ENCODE measurements around the gene SMYD3. TPM values are rescaled to one million over a fixed set of nuclear protein-coding genes. Genes with fewer than 3 reads are reported as not detected.
"Not testable (repeated sequence)": the region's sequence is repeated elsewhere in the genome, so short reads cannot be mapped to it uniquely, and the experiment has no call there.

SMYD3 gene
- total and polyA plus RNA-seq, 2 of the 13 experiments (the other 11 are each of a cell fraction or from before 2014, with no cell fraction given): 27.7 to 35.8 TPM

DNA sequence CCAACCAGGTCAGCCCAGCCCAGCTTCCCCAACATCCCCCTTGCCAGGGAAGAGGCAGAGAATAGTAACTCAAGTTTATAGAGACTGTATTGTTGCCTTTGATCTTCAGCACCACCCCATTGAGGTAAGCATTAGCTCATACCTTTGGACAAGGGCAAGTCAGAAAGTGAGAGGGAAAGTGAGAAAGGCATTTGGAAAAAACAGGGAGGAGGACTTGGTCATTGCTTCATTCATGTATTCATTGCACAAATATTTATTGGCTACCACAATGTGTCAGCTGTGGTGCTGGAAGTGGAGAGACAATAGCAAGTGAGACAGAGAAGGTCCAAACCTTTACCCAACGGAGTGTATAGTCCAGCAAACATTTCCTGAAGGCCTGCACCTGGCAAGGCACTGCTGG, 791.1 kb downstream of the SMYD3 start:
- ChIA-PET CTCF (ENCODE audit: low intra/inter-chr PET ratio, low total read pairs) (no interaction called here), POLR2A (no interaction called here)
- H3K4me1 ChIP-seq (ENCODE audit: insufficient read depth, low read length): no peaks in the 10 kb centered on the region; the same call in 1 of the 2 replicates
- no peaks in the 10 kb centered on the region for H4K20me1 ChIP-seq (ENCODE audit: insufficient read depth, low read length)
- TF ChIP-seq THYN1 (CRISPR knock-in tag; IDR thresholded peaks at IDR 0.05; ENCODE audit: borderline replicate concordance, low read depth) (no peak), CEBPB (IDR thresholded peaks at IDR 0.05; ENCODE audit: borderline replicate concordance, low read depth, low read length) (peak; percentile 42; the same call in 1 of the 2 replicates)
- no peak overlapping the region for H3K27ac ChIP-seq (ENCODE audit: extremely low read length, insufficient read depth, low read length)
- WGBS (ENCODE audit: low lambda C conversion rate): 0% methylated on average over 1 of the region's 1 CpG
- in situ Hi-C loops (cut with HindIII; ENCODE audit: extremely low pct_ligation_motif_present, low pct_unique_long_range_greater_than_20kb) (no loop called here), intact Hi-C loops (cut with micrococcal nuclease; ENCODE audit: unreplicated experiment) (no loop called here)
- no peaks in the 10 kb centered on the region for H3K27me3 ChIP-seq (ENCODE audit: control insufficient read depth in 1 of 2, insufficient read depth in 2 of 2, low read length in 2 of 2)
- no peaks in the 10 kb centered on the region for H3K36me3 ChIP-seq (replicated peaks in 1 of 2; ENCODE audit: control insufficient read depth in 1 of 2, insufficient read depth in 2 of 2, low read length in 2 of 2)
- FAIRE-seq (no peak), DNase-seq (ENCODE audit: low spot score) (peak; percentile 43), ATAC-seq (peak; percentile 35)
- no peaks in the 10 kb centered on the region for H3K9me3 ChIP-seq (ENCODE audit: low read length)
- no TSS peak for BruUV-seq (replicated peaks)
- no peak overlapping the region for H3K4me2 ChIP-seq (ENCODE audit: low read depth, low read length)
- H3K9ac ChIP-seq (ENCODE audit: insufficient read depth, low read depth, low read length): no peak overlapping the region
- H3K4me3 ChIP-seq (replicated peaks in 1 of 3; ENCODE audit: insufficient read depth in 1 of 3, low read depth in 2 of 3, low read length in 3 of 3): no peak overlapping the region
- no peaks in the 10 kb centered on the region for H3K79me2 ChIP-seq (ENCODE audit: insufficient read depth, low read length)
- no peak overlapping the region for H2AFZ ChIP-seq (ENCODE audit: low read length)

DNA sequence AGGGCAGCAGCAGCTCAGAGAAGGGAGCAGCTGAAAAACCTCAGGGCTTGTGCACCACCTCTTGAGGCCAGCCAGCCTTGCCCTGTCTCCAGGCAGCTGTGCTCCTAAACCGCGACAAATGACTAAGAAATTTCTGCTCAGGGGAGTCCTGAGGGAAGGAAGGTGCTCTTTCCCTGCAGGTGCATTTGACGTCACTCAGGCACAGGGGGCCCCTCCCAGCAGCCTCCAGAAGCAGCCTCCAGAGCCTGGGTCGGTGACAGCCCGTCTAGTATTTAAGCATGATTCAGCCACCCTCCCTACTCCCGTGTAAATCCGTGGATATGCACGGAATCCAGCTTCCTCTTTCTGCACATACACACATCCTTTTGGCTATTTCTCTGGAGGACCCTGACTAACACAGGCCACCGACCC, 791.8 kb downstream of the SMYD3 start:
- intact Hi-C loops (cut with micrococcal nuclease; ENCODE audit: unreplicated experiment): no loop called here

DNA sequence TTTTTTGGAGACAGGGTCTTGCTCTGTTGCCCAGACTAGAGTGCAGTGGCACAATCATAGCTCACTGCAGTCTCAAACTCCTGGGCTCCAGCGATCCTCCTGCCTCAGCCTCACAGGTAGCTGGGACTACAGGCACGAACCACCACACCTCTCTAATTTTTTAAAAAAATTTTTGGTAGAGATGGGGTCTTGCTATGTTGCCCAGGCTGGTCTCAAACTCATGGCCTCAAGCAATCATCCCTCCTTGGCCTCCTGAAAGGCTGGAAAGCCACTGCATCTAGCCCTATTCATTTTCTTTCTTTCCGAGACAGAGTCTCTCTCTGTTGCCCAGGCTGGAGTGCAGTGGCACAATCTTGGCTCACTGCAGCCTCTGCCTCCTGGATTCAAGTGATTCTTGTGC, 793.1 kb downstream of the SMYD3 start:
- H3K4me3 ChIP-seq (replicated peaks in 1 of 3; ENCODE audit: insufficient read depth in 1 of 3, low read depth in 2 of 3, low read length in 3 of 3); BruUV-seq (replicated peaks); CTCF ChIA-PET (ENCODE audit: low intra/inter-chr PET ratio, low total read pairs); H2AFZ ChIP-seq (ENCODE audit: low read length); in situ Hi-C loops (cut with HindIII; ENCODE audit: extremely low pct_ligation_motif_present, low pct_unique_long_range_greater_than_20kb); H3K36me3 ChIP-seq (replicated peaks in 1 of 2; ENCODE audit: control insufficient read depth in 1 of 2, insufficient read depth in 2 of 2, low read length in 2 of 2); DNase-seq (ENCODE audit: low spot score); ATAC-seq; H4K20me1 ChIP-seq (ENCODE audit: insufficient read depth, low read length); H3K27me3 ChIP-seq (ENCODE audit: control insufficient read depth in 1 of 2, insufficient read depth in 2 of 2, low read length in 2 of 2); H3K4me1 ChIP-seq (ENCODE audit: insufficient read depth, low read length); intact Hi-C loops (cut with micrococcal nuclease; ENCODE audit: unreplicated experiment); H3K4me2 ChIP-seq (ENCODE audit: low read depth, low read length); H3K79me2 ChIP-seq (ENCODE audit: insufficient read depth, low read length); POLR2A ChIA-PET; H3K9ac ChIP-seq (ENCODE audit: insufficient read depth, low read depth, low read length); H3K27ac ChIP-seq (ENCODE audit: extremely low read length, insufficient read depth, low read length); H3K9me3 ChIP-seq (ENCODE audit: low read length); FAIRE-seq: not testable (repeated sequence)
- 47% methylated on average over 3 of the region's 3 CpGs for WGBS (ENCODE audit: low lambda C conversion rate)

More for the DNA sequence above, 791.8 kb downstream of the SMYD3 start:
- Histone ChIP-seq H3K9ac (ENCODE audit: insufficient read depth, low read depth, low read length) (no peak overlapping the region), H2AFZ (ENCODE audit: low read length) (no peak overlapping the region), H3K4me3 (replicated peaks in 1 of 3; ENCODE audit: insufficient read depth in 1 of 3, low read depth in 2 of 3, low read length in 3 of 3) (no peak overlapping the region), H3K4me2 (ENCODE audit: low read depth, low read length) (no peak overlapping the region), H3K27me3 (ENCODE audit: control insufficient read depth in 1 of 2, insufficient read depth in 2 of 2, low read length in 2 of 2) (no peaks in the 10 kb centered on the region), H4K20me1 (ENCODE audit: insufficient read depth, low read length) (no peaks in the 10 kb centered on the region), H3K79me2 (ENCODE audit: insufficient read depth, low read length) (no peaks in the 10 kb centered on the region), H3K36me3 (replicated peaks in 1 of 2; ENCODE audit: control insufficient read depth in 1 of 2, insufficient read depth in 2 of 2, low read length in 2 of 2) (no peaks in the 10 kb centered on the region), H3K4me1 (ENCODE audit: insufficient read depth, low read length) (no peaks in the 10 kb centered on the region; the same call in 1 of the 2 replicates), H3K27ac (ENCODE audit: extremely low read length, insufficient read depth, low read length) (no peak overlapping the region), H3K9me3 (ENCODE audit: low read length) (no peaks in the 10 kb centered on the region)
- no peak; the same call in 2 of the 3 replicates for ATAC-seq
- FAIRE-seq: no peak
- in situ Hi-C loops (cut with HindIII; ENCODE audit: extremely low pct_ligation_motif_present, low pct_unique_long_range_greater_than_20kb): no loop called here
- no TSS peak for BruUV-seq (replicated peaks)
- TF ChIP-seq ZNF552 (CRISPR knock-in tag; IDR thresholded peaks at IDR 0.05; ENCODE audit: borderline replicate concordance): no peak
- TF ChIP-seq PTBP1 (IDR thresholded peaks at IDR 0.05; ENCODE audit: low read depth, low read length, poor library complexity, severe bottlenecking): no peak
- TF ChIP-seq NR2F6 (IDR thresholded peaks at IDR 0.05): no peak
- TF ChIP-seq NR2F6 (CRISPR knock-in tag; IDR thresholded peaks at IDR 0.05): no peak
- 0 out of 2 replicates have a peak, but pooled peaks have one; percentile 14 for TF ChIP-seq CREB1 (IDR thresholded peaks at IDR 0.05)
- no peak for TF ChIP-seq CREB1 (CRISPR knock-in tag; IDR thresholded peaks at IDR 0.05)
- ChIA-PET POLR2A (no interaction called here), CTCF (ENCODE audit: low intra/inter-chr PET ratio, low total read pairs) (no interaction called here)
- WGBS (ENCODE audit: low lambda C conversion rate): 13% methylated on average over 5 of the region's 9 CpGs
- DNase-seq (ENCODE audit: low spot score): no peak
